Measurements from ENCODE around the gene BPTF.
"Not testable (repeated sequence)": the region's sequence is repeated elsewhere in the genome, so short reads cannot be mapped to it uniquely, and the experiment has no call there.

BPTF gene

GRCh38 chr17:67879662-67880061 lies 54.4 kb downstream of the BPTF start:
- no peak for DNase-seq (ENCODE audit: low read depth in 2 of 2)

GRCh38 chr17:67881083-67881482 lies 55.8 kb downstream of the BPTF start:
- DNase-seq (ENCODE audit: low read depth in 2 of 2), result no peak

- no peak for DNase-seq (ENCODE audit: low read depth in 2 of 2)
Measured at GRCh38 chr17:67884741-67885140, 59.4 kb downstream of the BPTF start.

DNA sequence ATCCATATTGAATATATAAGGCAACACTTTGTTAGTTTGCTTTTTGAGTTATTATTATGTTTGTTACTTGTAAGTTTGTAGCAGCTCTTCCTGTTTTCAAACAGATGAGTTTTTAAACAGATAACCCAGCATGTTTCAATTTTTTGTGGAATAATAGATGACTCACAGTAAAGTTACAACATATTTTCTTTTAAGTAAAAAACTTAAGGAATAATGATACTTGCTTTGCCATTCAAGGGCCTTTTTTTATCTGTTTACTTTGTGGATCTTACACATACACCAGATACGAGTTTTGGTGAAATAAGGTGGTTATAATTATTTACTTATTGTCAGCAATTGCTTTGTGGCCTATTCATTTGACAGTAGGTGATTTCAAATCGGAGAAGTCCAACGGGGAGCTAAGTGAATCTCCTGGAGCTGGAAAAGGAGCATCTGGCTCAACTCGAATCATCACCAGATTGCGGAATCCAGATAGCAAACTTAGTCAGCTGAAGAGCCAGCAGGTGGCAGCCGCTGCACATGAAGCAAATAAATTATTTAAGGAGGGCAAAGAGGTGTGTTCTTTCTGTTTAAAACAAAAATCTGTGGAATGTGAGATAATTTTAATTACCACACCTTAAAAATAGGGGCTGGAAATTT lies 66.3 kb downstream of the BPTF start:
- DNase-seq (ENCODE audit: low read depth in 2 of 2), result no peak

DNA sequence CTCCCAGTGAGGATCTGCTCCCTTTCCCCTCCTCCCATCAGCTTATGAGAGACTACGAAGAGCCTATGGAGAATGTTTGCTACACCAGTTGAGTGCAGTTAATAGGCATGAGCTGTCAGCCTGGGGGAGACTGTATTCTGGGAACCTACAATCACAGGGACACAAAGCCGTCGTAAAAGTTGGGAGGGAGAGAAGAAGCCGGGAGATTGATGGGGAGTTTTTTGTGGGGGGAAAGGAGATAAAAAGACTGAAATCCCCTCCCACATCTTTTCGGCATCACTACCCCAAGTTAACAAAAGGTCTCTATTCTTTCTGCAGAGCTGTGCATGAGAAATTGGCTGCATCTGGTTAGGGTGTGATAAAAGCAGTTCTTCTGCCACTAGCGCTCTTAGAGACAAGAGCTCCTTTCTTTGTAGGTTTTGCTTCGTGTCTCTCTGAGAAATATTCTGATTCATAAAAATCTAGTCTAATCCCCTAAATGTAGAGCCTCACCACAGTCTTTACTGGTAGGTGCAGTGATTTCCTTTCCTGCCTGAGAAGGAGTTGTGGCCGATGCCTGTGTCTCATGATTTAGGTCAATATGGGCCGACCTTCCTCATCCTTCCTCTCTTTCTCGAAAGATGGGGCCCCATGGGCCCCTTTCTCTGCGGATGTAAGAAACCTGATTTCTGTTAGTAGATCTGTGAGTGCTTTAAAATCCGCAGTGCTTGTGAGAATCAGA lies 77.4 kb downstream of the BPTF start:
- DNase-seq (ENCODE audit: low read depth in 2 of 2), result no peak

DNA sequence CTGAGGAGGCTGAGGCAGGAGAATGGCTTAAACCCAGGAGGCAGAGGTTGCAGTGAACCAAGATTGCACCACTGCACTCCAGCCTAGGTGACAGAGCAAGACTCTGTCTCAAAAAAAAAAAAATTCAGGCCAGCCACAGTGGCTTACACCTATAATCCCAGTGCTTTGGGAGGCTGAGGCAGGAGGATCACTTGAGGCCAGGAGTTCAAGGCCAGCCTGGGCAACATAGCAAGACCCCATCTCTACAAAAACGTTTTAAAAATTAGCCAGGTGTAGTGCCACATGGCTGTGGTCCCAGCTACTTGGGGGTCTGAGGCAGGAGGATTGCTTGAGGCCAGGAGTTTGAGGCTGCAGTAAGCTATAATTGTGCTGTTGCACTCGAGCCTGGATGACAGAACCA lies 80.0 kb downstream of the BPTF start:
- DNase-seq (ENCODE audit: low read depth in 2 of 2), result not testable (repeated sequence)

- not testable (repeated sequence) for DNase-seq (ENCODE audit: low read depth in 2 of 2)
Measured at GRCh38 chr17:67910117-67910803, 85.0 kb downstream of the BPTF start.

GRCh38 chr17:67911059-67911782 lies 85.9 kb downstream of the BPTF start:
- no peak for DNase-seq (ENCODE audit: low read depth in 2 of 2)

DNA sequence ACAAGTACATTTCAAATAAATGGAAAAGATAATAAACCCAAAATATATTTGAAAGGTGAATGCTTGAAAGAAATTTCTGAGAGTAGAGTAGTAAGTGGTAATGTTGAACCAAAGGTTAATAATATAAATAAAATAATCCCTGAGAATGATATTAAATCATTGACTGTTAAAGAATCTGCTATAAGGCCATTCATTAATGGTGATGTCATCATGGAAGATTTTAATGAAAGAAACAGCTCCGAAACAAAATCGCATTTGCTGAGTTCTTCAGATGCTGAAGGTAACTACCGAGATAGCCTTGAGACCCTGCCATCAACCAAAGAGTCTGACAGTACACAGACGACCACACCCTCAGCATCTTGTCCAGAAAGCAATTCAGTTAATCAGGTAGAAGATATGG lies 86.8 kb downstream of the BPTF start:
- no peak for DNase-seq (ENCODE audit: low read depth in 2 of 2)

GRCh38 chr17:67912656-67913055 lies 87.4 kb downstream of the BPTF start:
- peak in 1 of 2 donors; percentile 4 for DNase-seq (ENCODE audit: low read depth in 2 of 2)

GRCh38 chr17:67920212-67920611 lies 94.9 kb downstream of the BPTF start:
- DNase-seq (ENCODE audit: low read depth in 2 of 2), result no peak

GRCh38 chr17:67922503-67922902 lies 97.2 kb downstream of the BPTF start:
- DNase-seq (ENCODE audit: low read depth in 2 of 2), result no peak

DNA sequence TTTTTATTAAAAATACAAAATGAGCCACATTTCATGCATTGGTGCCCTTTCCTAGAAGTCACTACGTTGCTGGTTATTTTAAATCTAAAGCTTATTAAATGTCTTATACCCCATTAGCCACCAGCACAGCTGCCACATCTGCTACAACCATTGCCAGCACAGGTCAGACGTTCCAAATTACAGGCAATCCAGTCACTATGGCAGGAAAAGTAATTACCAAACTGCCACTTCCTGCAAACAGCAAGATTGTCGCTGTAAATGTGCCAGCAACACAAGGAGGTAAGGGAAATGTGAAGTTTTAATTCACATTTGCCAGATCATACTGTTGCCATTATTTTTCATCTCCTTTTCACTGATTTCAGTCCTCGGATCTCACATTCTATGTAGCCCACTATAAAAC lies 103.5 kb downstream of the BPTF start:
- DNase-seq (ENCODE audit: low read depth in 2 of 2), result not testable (repeated sequence)

DNA sequence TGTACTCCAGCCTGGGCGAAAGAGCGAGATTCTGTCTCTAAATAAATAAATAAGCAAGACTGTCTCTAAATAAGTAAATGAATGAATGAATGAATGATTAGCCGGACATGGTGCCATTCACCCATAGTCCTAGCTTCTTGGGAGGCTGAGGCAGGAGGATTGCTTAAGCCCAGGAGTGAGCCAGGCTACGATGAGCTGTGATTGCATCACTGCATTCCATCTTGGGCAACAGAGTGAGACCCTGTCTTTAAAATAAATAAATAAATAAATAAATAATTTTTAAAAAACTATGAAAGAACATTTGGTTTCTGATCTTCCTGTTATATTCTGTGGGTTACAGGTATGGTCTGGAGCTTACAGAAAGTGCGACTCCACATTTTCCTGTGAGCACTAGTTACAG lies 105.9 kb downstream of the BPTF start:
- DNase-seq (ENCODE audit: low read depth in 2 of 2), result no peak

- DNase-seq (ENCODE audit: low read depth in 2 of 2), result no peak
Measured at GRCh38 chr17:67942810-67943209, 117.5 kb downstream of the BPTF start.

DNA sequence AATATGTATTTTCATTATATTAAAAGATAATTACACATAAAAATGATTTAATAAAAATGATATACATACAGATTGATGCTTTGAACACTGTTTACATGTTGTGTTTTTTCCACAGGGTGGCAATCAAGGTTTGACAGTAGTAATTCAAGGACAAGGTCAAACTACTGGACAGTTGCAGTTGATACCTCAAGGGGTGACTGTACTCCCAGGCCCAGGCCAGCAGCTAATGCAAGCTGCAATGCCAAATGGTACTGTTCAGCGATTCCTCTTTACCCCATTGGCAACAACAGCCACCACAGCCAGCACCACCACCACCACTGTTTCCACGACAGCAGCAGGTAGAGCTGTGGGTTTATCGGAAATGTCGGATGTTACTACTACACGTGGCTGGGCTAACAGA lies 118.7 kb downstream of the BPTF start:
- no peak for DNase-seq (ENCODE audit: low read depth in 2 of 2)

- no peak for DNase-seq (ENCODE audit: low read depth in 2 of 2)
Measured at GRCh38 chr17:67946513-67946912, 121.2 kb downstream of the BPTF start.

DNA sequence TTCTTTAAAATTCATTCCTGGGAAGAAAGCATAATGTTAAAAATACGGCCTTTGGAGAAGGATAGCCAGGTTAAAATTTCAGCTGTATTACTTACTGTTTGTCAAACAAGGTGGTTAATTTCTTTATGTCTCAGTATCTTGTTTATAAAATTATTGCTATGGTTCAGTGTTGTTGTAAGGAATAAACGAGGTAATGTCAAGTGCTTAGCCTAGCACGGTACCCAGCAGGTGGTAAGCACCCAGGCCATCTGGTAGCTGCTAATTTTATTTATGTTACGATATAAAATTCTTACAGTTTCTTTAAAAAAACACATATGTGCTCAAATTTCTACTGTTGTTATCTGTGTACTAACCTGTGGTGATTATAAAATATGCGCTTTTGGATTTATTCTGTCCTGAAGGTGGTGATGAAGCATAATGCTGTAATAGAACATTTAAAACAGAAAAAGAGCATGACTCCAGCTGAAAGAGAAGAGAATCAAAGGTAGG lies 122.1 kb downstream of the BPTF start:
- DNase-seq (ENCODE audit: low read depth in 2 of 2), result no peak

- DNase-seq (ENCODE audit: low read depth in 2 of 2), result no peak
Measured at GRCh38 chr17:67950945-67951344, 125.6 kb downstream of the BPTF start.

DNA sequence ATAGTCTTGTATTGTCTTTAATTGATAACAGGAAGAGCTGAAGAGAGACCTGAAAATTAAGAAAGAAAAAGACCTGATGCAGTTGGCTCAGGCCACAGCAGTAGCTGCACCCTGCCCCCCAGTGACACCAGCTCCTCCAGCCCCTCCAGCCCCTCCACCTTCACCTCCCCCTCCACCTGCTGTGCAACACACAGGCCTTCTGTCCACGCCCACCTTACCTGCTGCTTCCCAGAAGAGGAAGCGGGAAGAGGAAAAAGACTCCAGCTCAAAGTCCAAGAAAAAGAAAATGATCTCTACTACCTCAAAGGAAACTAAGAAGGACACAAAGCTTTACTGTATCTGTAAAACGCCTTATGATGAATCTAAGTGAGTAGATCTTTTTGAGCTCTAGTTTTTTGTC lies 134.2 kb downstream of the BPTF start:
- DNase-seq (ENCODE audit: low read depth in 2 of 2), result no peak

DNA sequence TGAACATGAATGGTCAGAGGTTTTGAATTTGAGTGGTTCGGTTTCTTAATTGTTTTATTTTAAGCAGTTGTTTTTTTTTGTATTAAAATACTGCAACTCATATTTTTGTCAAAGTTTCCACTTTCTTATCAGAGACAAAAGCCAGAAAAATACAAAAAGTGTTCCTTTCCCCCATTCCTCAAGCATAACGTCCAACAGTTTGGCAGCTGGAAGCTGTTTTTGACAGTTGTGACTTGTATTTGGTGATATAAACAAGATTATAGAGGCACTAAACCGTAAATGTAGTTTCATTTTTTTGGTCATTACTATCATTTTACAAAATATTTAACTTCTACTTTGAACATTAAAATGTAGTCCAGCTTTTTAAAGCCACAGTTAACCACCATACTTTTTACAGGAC lies 135.0 kb downstream of the BPTF start:
- not testable (repeated sequence) for DNase-seq (ENCODE audit: low read depth in 2 of 2)

GRCh38 chr17:67962156-67962555 lies 136.9 kb downstream of the BPTF start:
- DNase-seq (ENCODE audit: low read depth in 2 of 2), result not testable (repeated sequence)
